Measurements from ENCODE around the gene LIPA.

GRCh38 chr10:89281606-89282395 is 30.2 kb upstream of the LIPA start:
- no peak for TF ChIP-seq POLR2AphosphoS5 (IDR thresholded peaks at IDR 0.05)
- no peak for TF ChIP-seq CTCF (IDR thresholded peaks at IDR 0.05)
- TF ChIP-seq POLR2A (IDR thresholded peaks at IDR 0.05), result no peak
